ENCODE results near the gene GRID1.

The GRID1 gene

GRCh38 chr10:86017841-86018734 is 348.5 kb downstream of the GRID1 start:
- DNase-seq: peak; percentile 74

GRCh38 chr10:86013568-86013967 is 353.0 kb downstream of the GRID1 start:
- DNase-seq: no peak

- DNase-seq: no peak
Observed at GRCh38 chr10:86007171-86007570, 359.4 kb downstream of the GRID1 start.

- DNase-seq: no peak
Observed at GRCh38 chr10:86004337-86004736, 362.3 kb downstream of the GRID1 start.

- no peak for DNase-seq
Observed at GRCh38 chr10:86003201-86003621, 363.4 kb downstream of the GRID1 start.

GRCh38 chr10:86001521-86001920 is 365.1 kb downstream of the GRID1 start:
- DNase-seq: no peak

GRCh38 chr10:85997544-85997943 is 369.1 kb downstream of the GRID1 start:
- no peak for DNase-seq

- no peak for DNase-seq
Observed at GRCh38 chr10:85995791-85996190, 370.8 kb downstream of the GRID1 start.

- DNase-seq: no peak
Observed at GRCh38 chr10:85993840-85994507, 372.6 kb downstream of the GRID1 start.

- no peak for DNase-seq
Observed at GRCh38 chr10:85993140-85993539, 373.5 kb downstream of the GRID1 start.

- DNase-seq: no peak
Observed at GRCh38 chr10:85992324-85992723, 374.3 kb downstream of the GRID1 start.

- no peak for DNase-seq
Observed at GRCh38 chr10:85986777-85987176, 379.8 kb downstream of the GRID1 start.

GRCh38 chr10:85983051-85983450 is 383.5 kb downstream of the GRID1 start:
- no peak for DNase-seq

- DNase-seq: no peak
Observed at GRCh38 chr10:85979598-85979997, 387.0 kb downstream of the GRID1 start.

GRCh38 chr10:85978566-85979358 is 387.8 kb downstream of the GRID1 start:
- DNase-seq: no peak

GRCh38 chr10:85977642-85978041 is 389.0 kb downstream of the GRID1 start:
- no peak for DNase-seq

- no peak for DNase-seq
Observed at GRCh38 chr10:85976267-85976793, 390.3 kb downstream of the GRID1 start.

- DNase-seq: no peak
Observed at GRCh38 chr10:85971494-85971893, 395.1 kb downstream of the GRID1 start.

- DNase-seq: no peak
Observed at GRCh38 chr10:85967594-85967993, 399.0 kb downstream of the GRID1 start.

GRCh38 chr10:85961479-85962067 is 405.0 kb downstream of the GRID1 start:
- no peak for DNase-seq

- DNase-seq: no peak
Observed at GRCh38 chr10:85961073-85961472, 405.5 kb downstream of the GRID1 start.

- no peak for DNase-seq
Observed at GRCh38 chr10:85959239-85959638, 407.4 kb downstream of the GRID1 start.

GRCh38 chr10:85950921-85951320 is 415.7 kb downstream of the GRID1 start:
- no peak for DNase-seq

Measured in DMS79 (cell line).